SK-N-SH (cell line): Measurements from ENCODE around the gene ARID3A. TPM values are rescaled to one million over a fixed set of nuclear protein-coding genes. Genes with fewer than 3 reads are reported as not detected.
A peak's percentile ranks its signal among the peaks of the same experiment; 100 is the strongest.

Source experiments
- CTCF ChIA-PET: fragments of 300-600, 350-600 bp; formaldehyde crosslinking; extraction: SDS; loops from one replicate; lab custom pipeline; 2021; lab: Yijun Ruan, JAX
- POLR2A ChIA-PET: fragments of 350-600 bp; sonication (Branson Sonifier 250); formaldehyde crosslinking; extraction: SDS; loops from one replicate; lab custom pipeline; 2020; ENCODE audit warnings: antibody characterized with exemption, inconsistent platforms; lab: Yijun Ruan, JAX
- DNase-seq: peaks from one replicate; pipeline ENCODE4 v3.0.0; 2012
- H2AFZ ChIP-seq: fragments of 200-600 bp; sonication (generic); 2 replicates; pipeline ENCODE4 v1.8.1; 2016; ENCODE audit warnings: antibody characterized with exemption, mild to moderate bottlenecking, low read depth
- H3F3A ChIP-seq: fragments of 200-600 bp; sonication (generic); replicated peaks from 2 replicates; pipeline ENCODE3; 2016; ENCODE audit warnings: antibody characterized with exemption, mild to moderate bottlenecking; ENCODE audit not compliant: insufficient read depth
- H3K27ac ChIP-seq, 2 experiments: fragments of 200-500 bp in 1 of 2; fragments of 200-600 bp in 1 of 2; sonication (Bioruptor generic) in 1 of 2; sonication (generic), shearing (Covaris generic) in 1 of 2; 2 replicates each; pipeline versions ENCODE4 v1.5.1 to v1.6.1; 2014 to 2016; ENCODE audit warnings: low read depth in 2 of 2, inconsistent platforms in 1 of 2, low read length in 1 of 2, mild to moderate bottlenecking in 1 of 2, mixed read lengths in 1 of 2
- H3K27me3 ChIP-seq: fragments of 200-600 bp; sonication (generic), shearing (Covaris generic); 2 replicates; pipeline ENCODE4 v1.6.1; 2016; ENCODE audit warnings: mixed run types; ENCODE audit not compliant: insufficient read depth
- H3K36me3 ChIP-seq, 2 experiments: fragments of 200-500 bp in 1 of 2; fragments of 200-600 bp in 1 of 2; sonication (Bioruptor generic) in 1 of 2; sonication (generic) in 1 of 2; replicated peaks in 1 of 2; 2 replicates each; pipeline versions ENCODE3 to v1.5.1; 2014 to 2016; ENCODE audit warnings: low read length in 1 of 2, mild to moderate bottlenecking in 1 of 2; ENCODE audit not compliant: insufficient read depth in 2 of 2, control insufficient read depth in 1 of 2
- H3K4me1 ChIP-seq, 2 experiments: fragments of 200-500 bp in 1 of 2; fragments of 200-600 bp in 1 of 2; sonication (Bioruptor generic) in 1 of 2; sonication (generic), shearing (Covaris generic) in 1 of 2; 2 replicates each; pipeline versions ENCODE4 v1.5.1 to v1.6.1; 2014 to 2016; ENCODE audit warnings: low read depth in 1 of 2, low read length in 1 of 2, mixed run types in 1 of 2; ENCODE audit not compliant: insufficient read depth in 2 of 2, control insufficient read depth in 1 of 2
- H3K4me2 ChIP-seq: fragments of 200-600 bp; sonication (generic), shearing (Covaris generic); 2 replicates; pipeline ENCODE4 v1.6.1; 2017; ENCODE audit warnings: mixed run types
- H3K4me3 ChIP-seq, 2 experiments: fragments of 200-500 bp in 1 of 2; fragments of 200-600 bp in 1 of 2; sonication (Bioruptor generic) in 1 of 2; sonication (generic), shearing (Covaris generic) in 1 of 2; 2 replicates each; pipeline versions ENCODE4 v1.5.1 to v1.8.1; 2014 to 2016; ENCODE audit warnings: low read depth in 2 of 2, inconsistent platforms in 1 of 2, low read length in 1 of 2, mild to moderate bottlenecking in 1 of 2, mixed read lengths in 1 of 2, moderate library complexity in 1 of 2
- H3K79me2 ChIP-seq: fragments of 200-600 bp; sonication (generic); 2 replicates; pipeline ENCODE4 v1.8.1; 2017; ENCODE audit warnings: mild to moderate bottlenecking; ENCODE audit not compliant: insufficient read depth
- H3K9ac ChIP-seq: fragments of 200-600 bp; sonication (generic); 2 replicates; pipeline ENCODE4 v1.6.1; 2017; ENCODE audit warnings: mixed run types
- H3K9me2 ChIP-seq: fragments of 200-600 bp; sonication (generic); 2 replicates; pipeline ENCODE4 v1.6.1; 2017; ENCODE audit warnings: mixed run types
- H3K9me3 ChIP-seq: fragments of 200-600 bp; sonication (generic); 2 replicates; pipeline ENCODE4 v1.6.1; 2017; ENCODE audit warnings: mixed run types, mild to moderate bottlenecking, moderate library complexity
- H4K20me1 ChIP-seq: fragments of 200-600 bp; sonication (generic); 2 replicates; pipeline ENCODE4 v1.6.1; 2017; ENCODE audit warnings: mild to moderate bottlenecking, mixed run types; ENCODE audit not compliant: insufficient read depth
- CTCF ChIP-seq: fragments of 200-600 bp; sonication (generic); IDR thresholded peaks from 2 replicates; pipeline ENCODE4 v1.6.1; 2017; ENCODE audit warnings: antibody characterized with exemption, mild to moderate bottlenecking, moderate library complexity
- EZH2phosphoT487 ChIP-seq: fragments of 200-600 bp; sonication (generic); IDR thresholded peaks from 2 replicates; pipeline ENCODE4 v1.6.1; 2017; ENCODE audit warnings: low read depth, mixed run types, mild to moderate bottlenecking, antibody characterized with exemption, moderate library complexity, borderline replicate concordance
- FOXM1 ChIP-seq: IDR thresholded peaks from 2 replicates; pipeline ENCODE4 v1.4.0; 2012; ENCODE audit warnings: low read depth, mild to moderate bottlenecking
- JUND ChIP-seq: IDR thresholded peaks from 2 replicates; pipeline ENCODE4 v1.4.0; 2012
- MXI1 ChIP-seq: IDR thresholded peaks from 2 replicates; pipeline ENCODE4 v1.6.1; 2012; ENCODE audit warnings: mild to moderate bottlenecking, low read depth, low read length, improper control_type of control experiment
- RCOR1 ChIP-seq: fragments of 150-350 bp; IDR thresholded peaks from 2 replicates; pipeline ENCODE4 v1.6.1; 2017; ENCODE audit warnings: antibody characterized with exemption, low read length
- RFX5 ChIP-seq: IDR thresholded peaks from 2 replicates; pipeline ENCODE4 v1.6.1; 2012; ENCODE audit warnings: mild to moderate bottlenecking, improper control_type of control experiment, low read length
- RXRA ChIP-seq: IDR thresholded peaks from 2 replicates; pipeline ENCODE4 v1.4.0; 2012; ENCODE audit warnings: low read depth, mild to moderate bottlenecking, borderline replicate concordance
- SMC3 ChIP-seq: IDR thresholded peaks from 2 replicates; pipeline ENCODE4 v1.6.1; 2012; ENCODE audit warnings: low read depth, low read length, improper control_type of control experiment
- TCF12 ChIP-seq: IDR thresholded peaks from 2 replicates; pipeline ENCODE4 v1.4.0; 2012
- USF2 ChIP-seq: fragments of 150-350 bp; IDR thresholded peaks from 2 replicates; pipeline ENCODE4 v1.6.1; 2017; ENCODE audit warnings: antibody characterized with exemption, low read length, low read depth, borderline replicate concordance
- ZBTB33 ChIP-seq: IDR thresholded peaks from 2 replicates; pipeline ENCODE4 v1.4.0; 2012; ENCODE audit warnings: low read depth, borderline replicate concordance
- WGBS: methylation state at CpG from one replicate; pipeline ENCODE4 v1.1.6; 2017; ENCODE audit warnings: low lambda C conversion rate; 5-methylcytosine and 5-hydroxymethylcytosine counted together
- polyA plus RNA-seq, 3 experiments: library from polyadenylated mRNA; depleted of rRNA; stranded (reverse); fragments of >200 nt; gene quantifications; 2 replicates each; pipeline ENCODE4 v1.2.3, GENCODE V29; 2012
- TF ChIP-seq, protein P1 (sequence below): IDR thresholded peaks from 2 replicates; pipeline ENCODE4 v1.4.0; 2012; ENCODE audit warnings: low read depth

The ARID3A gene
- polyA plus RNA-seq, 1 of the 3 experiments (the other 2 are of a cell fraction), result 8.6 TPM

DNA sequence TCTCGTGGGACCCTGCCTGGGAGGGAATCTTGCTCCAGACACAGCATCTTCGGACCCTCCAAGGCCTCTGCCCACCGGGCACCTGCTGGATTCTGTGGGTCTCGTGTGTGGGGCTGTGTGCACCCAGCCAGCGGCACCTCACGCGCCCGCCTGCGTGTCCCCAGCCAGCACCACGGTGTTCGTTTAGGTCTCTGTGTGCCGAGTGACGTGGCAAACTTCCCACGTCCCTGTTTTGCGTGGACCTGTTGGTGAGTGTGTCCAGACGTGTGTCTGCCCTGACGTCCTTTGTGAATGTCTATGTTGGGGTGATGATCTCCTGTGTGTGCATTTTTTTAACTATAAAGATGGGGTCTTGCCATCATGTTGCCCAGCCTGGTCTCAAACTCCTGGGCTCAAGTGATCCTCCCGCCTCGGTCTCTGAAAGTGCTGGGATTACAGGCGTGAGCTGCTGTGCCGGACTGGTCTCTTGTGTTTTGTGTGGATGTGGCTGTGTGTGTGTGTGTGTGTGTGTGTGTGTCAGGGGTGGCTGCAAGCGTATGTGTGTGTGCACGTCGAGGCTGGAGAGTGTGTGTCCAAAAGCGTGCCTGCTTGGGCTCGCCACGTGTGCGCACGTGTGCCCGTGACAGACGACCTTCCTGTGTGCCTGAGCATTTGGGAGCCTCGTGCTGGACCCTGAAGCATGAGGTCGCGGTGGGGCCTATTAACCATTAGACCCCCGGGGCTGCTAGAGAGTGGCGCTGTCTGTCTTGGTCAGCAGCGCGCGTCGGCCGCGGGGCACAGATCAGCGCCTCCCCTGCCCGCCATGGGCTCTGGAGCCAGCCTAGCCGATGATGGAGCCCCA lies 15.7 kb downstream of the ARID3A start (continued):
- TF ChIP-seq FOXM1, result no peak
- no peak for TF ChIP-seq SMC3
- TF ChIP-seq RCOR1, result no peak

GRCh38 chr19:942133-942645 lies 16.4 kb downstream of the ARID3A start:
- Histone ChIP-seq H4K20me1 (peaks cover 49% of the 10 kb centered on the region), H3K9me2 (no peaks in the 10 kb centered on the region), H3K9ac (no peak overlapping the region), H3F3A (peaks cover 13% of the 10 kb centered on the region), H3K9me3 (no peaks in the 10 kb centered on the region), H3K27ac (peak overlapping the region in 1 of 2 experiments; percentile 95; a peak in 2 of 4 replicates), H3K4me3 (no peak overlapping the region), H3K36me3 (no peaks in the 10 kb centered on the region), H3K79me2 (peaks cover 39% of the 10 kb centered on the region; the same call in 1 of the 2 replicates), H3K4me1 (peaks cover 6 to 59% of the 10 kb centered on the region in 2 experiments; a peak in 3 of 4 replicates), H3K27me3 (no peaks in the 10 kb centered on the region), H2AFZ (no peak overlapping the region), H3K4me2 (peak overlapping the region; percentile 88; the same call in 1 of the 2 replicates)
- CTCF ChIA-PET, result interaction anchor here (0.6 to 1.6 kb wide), 2 partner anchors 10 to 40 kb away, joined by 3 to 4 read pairs; no protein-coding TSS in a partner anchor
- TF ChIP-seq RXRA (no peak), EZH2phosphoT487 (no peak), RFX5 (no peak), ZBTB33 (no peak), MXI1 (no peak), TCF12 (no peak), USF2 (no peak), JUND (no peak), CTCF (no peak)
- TF ChIP-seq, protein P1, sequence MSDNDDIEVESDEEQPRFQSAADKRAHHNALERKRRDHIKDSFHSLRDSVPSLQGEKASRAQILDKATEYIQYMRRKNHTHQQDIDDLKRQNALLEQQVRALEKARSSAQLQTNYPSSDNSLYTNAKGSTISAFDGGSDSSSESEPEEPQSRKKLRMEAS, result no peak
- WGBS, result 99% methylated on average over 15 of the region's 32 CpGs
- no peak for DNase-seq
- POLR2A ChIA-PET, result no interaction called here
